Activated CD4-positive, alpha-beta T cell treated with anti-CD3 and anti-CD28 coated beads for 36 hours (primary cell): ENCODE data around the gene SON. TPM values are rescaled to one million over a fixed set of nuclear protein-coding genes. Genes with fewer than 3 reads are reported as not detected.
A peak's percentile ranks its signal among the peaks of the same experiment; 100 is the strongest.
"Not testable (repeated sequence)": the region's sequence is repeated elsewhere in the genome, so short reads cannot be mapped to it uniquely, and the experiment has no call there.

Experiments used
- ATAC-seq: fragments of 200-7000 bp; cut with Tn5 transposase; one replicate; pipeline ENCODE4 v1.10.0; 2021; ENCODE audit warnings: mild to moderate bottlenecking, moderate library complexity
- CTCF ChIA-PET: fragments of 350-600 bp; sonication (Branson Sonifier 250); formaldehyde crosslinking; loops from one replicate; lab custom pipeline; 2021; ENCODE audit warnings: antibody characterized with exemption; lab: Charles Lee
- POLR2A ChIA-PET: fragments of 350-600 bp; sonication (Branson Sonifier 250); formaldehyde crosslinking; loops from one replicate; lab custom pipeline; 2021; ENCODE audit warnings: antibody characterized with exemption, inconsistent platforms; lab: Charles Lee
- DNase-seq: peaks from one replicate; pipeline ENCODE4 v3.0.0-alpha.2; 2020
- H3K27ac Mint-ChIP-seq: one replicate; pipeline ENCODE4 v1.8.0; 2021; ENCODE audit warnings: mixed read lengths
- H3K27me3 Mint-ChIP-seq: one replicate; pipeline ENCODE4 v1.8.0; 2021; ENCODE audit warnings: mixed read lengths
- H3K36me3 Mint-ChIP-seq: one replicate; pipeline ENCODE4 v1.8.0; 2021; ENCODE audit warnings: low read depth, mixed read lengths
- H3K4me1 Mint-ChIP-seq: one replicate; pipeline ENCODE4 v1.8.0; 2021; ENCODE audit warnings: mixed read lengths
- H3K4me3 Mint-ChIP-seq: one replicate; pipeline ENCODE4 v1.8.0; 2021; ENCODE audit warnings: mild to moderate bottlenecking, moderate library complexity, mixed read lengths
- H3K9me3 Mint-ChIP-seq: one replicate; pipeline ENCODE4 v1.8.0; 2021; ENCODE audit warnings: low read depth, mixed read lengths
- intact Hi-C, 2 experiments: fragments of 100-400 bp; cut with DNase I in 1 of 2; cut with micrococcal nuclease in 1 of 2; formaldehyde crosslinking; loops; one replicate each; pipeline versions ENCODE4 v1.14.2 to v1.15.1; 2022 to 2024; cut with DNase I, micrococcal nuclease
- total RNA-seq, 2 experiments: library from RNA; stranded (reverse); gene quantifications; one replicate each; pipeline ENCODE4 v1.2.3, GENCODE V29; 2021

The SON gene
- total RNA-seq, 2 experiments from 2014 or later: 299 to 380 TPM

- Mint-ChIP-seq H3K36me3 (peaks cover 42% of the 10 kb centered on the region), H3K27ac (peak overlapping the region; percentile 52), H3K9me3 (no peaks in the 10 kb centered on the region), H3K27me3 (no peaks in the 10 kb centered on the region), H3K4me1 (peaks cover 27% of the 10 kb centered on the region), H3K4me3 (no peak overlapping the region)
- POLR2A ChIA-PET: no interaction called here
- DNase-seq (no peak), ATAC-seq (no peak)
- intact Hi-C loops: loop anchor here in 1 of 2 experiments (5.0 kb wide), 1 partner anchor 38 kb away; no protein-coding TSS in a partner anchor
- CTCF ChIA-PET: interaction anchor here (0.8 to 4.6 kb wide), 3 partner anchors 9 to 59 kb away, joined by 3 to 20 read pairs (median 3); no protein-coding TSS in a partner anchor
Measured at GRCh38 chr21:33569991-33570390, 27.2 kb downstream of the SON start.

DNA sequence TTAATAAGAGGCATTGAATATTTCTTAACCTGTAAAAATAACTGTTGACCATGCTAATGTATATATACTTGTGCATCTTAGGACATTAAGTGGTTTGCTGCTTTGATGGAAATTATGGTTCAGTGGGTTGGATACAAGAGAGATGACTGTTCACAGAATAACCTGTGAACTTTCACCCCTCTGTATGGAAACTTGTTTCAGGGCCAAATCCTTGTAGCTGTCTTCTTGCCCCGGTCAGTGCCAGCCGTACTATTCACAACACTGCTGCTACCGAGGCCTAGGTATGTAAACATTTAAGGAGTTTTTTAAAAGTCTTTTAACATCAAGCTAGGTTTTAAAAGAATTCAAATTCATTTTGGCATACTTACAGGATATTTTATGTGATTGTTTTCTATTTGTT, 29.5 kb downstream of the SON start:
- H3K9me3 Mint-ChIP-seq: no peaks in the 10 kb centered on the region
- H3K4me1 Mint-ChIP-seq: peaks cover 14% of the 10 kb centered on the region
- no peak overlapping the region for H3K27ac Mint-ChIP-seq
- no peaks in the 10 kb centered on the region for H3K27me3 Mint-ChIP-seq
- intact Hi-C loops: no loop called here
- H3K36me3 Mint-ChIP-seq: peaks cover 48% of the 10 kb centered on the region
- CTCF ChIA-PET: interaction anchor here (0.6 to 4.6 kb wide), 8 partner anchors 11 to 790 kb away, joined by 3 to 20 read pairs (median 4); no protein-coding TSS in a partner anchor
- H3K4me3 Mint-ChIP-seq: no peak overlapping the region
- POLR2A ChIA-PET: interaction anchor here (1.5 kb wide), 1 partner anchor 16 kb away, joined by 3 read pairs; the partner anchor contains the start of gene DONSON
- DNase-seq: no peak
- ATAC-seq: no peak

DNA sequence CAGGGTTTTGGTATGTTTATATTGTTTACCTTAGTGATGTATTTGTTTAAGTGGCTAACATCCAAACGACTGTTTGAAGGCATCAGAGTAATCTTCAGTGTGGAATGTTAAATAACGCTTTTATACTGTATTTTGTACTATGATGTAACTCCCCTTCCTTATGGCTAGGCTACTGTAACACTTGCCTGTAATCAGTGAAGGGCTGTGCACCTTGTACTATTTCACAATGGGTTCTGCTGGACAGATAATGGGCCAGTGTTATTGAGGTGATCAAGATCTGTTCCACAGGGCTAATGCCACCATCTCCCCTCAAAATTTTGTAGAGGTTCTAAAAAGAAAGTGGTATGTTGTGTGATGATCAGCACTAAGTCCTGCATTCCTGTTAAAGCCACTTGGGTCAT, 33.9 kb downstream of the SON start:
- H3K4me3 Mint-ChIP-seq, intact Hi-C loops, H3K9me3 Mint-ChIP-seq, H3K27me3 Mint-ChIP-seq, H3K27ac Mint-ChIP-seq, DNase-seq, POLR2A ChIA-PET, ATAC-seq: not testable (repeated sequence)
- CTCF ChIA-PET: interaction anchor here (0.8 kb wide), 1 partner anchor 29 kb away, joined by 3 read pairs; no protein-coding TSS in a partner anchor
- peaks cover 45% of the 10 kb centered on the region for H3K36me3 Mint-ChIP-seq
- peaks cover 14% of the 10 kb centered on the region for H3K4me1 Mint-ChIP-seq

- H3K27me3 Mint-ChIP-seq: no peaks in the 10 kb centered on the region
- peaks cover 13% of the 10 kb centered on the region for H3K4me1 Mint-ChIP-seq
- peak overlapping the region; percentile 77 for H3K27ac Mint-ChIP-seq
- no peaks in the 10 kb centered on the region for H3K9me3 Mint-ChIP-seq
- POLR2A ChIA-PET: interaction anchor here (0.6 to 1.0 kb wide), 2 partner anchors 8 to 98 kb away, joined by 3 read pairs; no protein-coding TSS in a partner anchor
- H3K36me3 Mint-ChIP-seq: peaks cover 47% of the 10 kb centered on the region
- CTCF ChIA-PET: interaction anchor here (0.9 kb wide), 1 partner anchor 8 kb away, joined by 3 read pairs; no protein-coding TSS in a partner anchor
- H3K4me3 Mint-ChIP-seq: no peak overlapping the region
- no peak for DNase-seq
- no peak for ATAC-seq
- intact Hi-C loops: no loop called here
Measured at GRCh38 chr21:33578214-33578613, 35.4 kb downstream of the SON start.

DNA sequence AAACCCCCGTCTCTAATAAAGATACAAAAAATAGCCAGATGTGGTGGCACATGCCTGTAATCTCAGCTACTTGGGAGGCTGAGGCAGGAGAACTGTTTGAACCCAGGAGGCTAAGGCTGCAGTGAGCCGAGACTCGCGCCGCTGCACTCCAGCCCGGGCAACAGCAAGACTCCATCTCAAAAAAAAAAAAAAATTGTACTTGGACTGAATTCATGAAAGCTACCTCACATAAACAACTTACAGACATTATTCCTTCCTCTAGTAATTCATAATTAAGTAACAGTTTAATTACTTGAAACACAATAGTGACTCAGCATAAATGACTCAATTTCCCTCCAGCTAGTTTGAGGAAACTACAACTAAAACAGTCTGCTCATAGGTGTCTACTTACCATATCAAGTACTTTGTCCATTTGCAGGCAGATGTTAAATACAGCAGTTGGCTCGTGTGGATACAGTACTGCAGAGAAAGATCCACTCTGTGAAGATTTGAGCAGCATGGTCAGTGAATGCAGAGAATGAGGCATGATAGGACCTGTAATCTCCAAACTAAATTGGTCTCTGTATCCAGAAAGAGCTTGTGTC, 36.2 kb downstream of the SON start:
- Mint-ChIP-seq H3K4me1 (peaks cover 13% of the 10 kb centered on the region), H3K27me3 (no peaks in the 10 kb centered on the region), H3K36me3 (peaks cover 43% of the 10 kb centered on the region), H3K4me3 (no peak overlapping the region), H3K9me3 (no peaks in the 10 kb centered on the region), H3K27ac (peak overlapping the region; percentile 77)
- intact Hi-C loops: no loop called here
- ATAC-seq: peak; percentile 55
- ChIA-PET POLR2A (interaction anchor here (0.6 kb wide), 1 partner anchor 28 kb away, joined by 3 read pairs; no protein-coding TSS in a partner anchor), CTCF (interaction anchor here (0.9 kb wide), 1 partner anchor 9 kb away, joined by 3 read pairs; no protein-coding TSS in a partner anchor)
- no peak for DNase-seq

- no peaks in the 10 kb centered on the region for H3K27me3 Mint-ChIP-seq
- intact Hi-C loops: loop anchor here in 1 of 2 experiments (10.0 kb wide), 1 partner anchor 200 kb away; no protein-coding TSS in a partner anchor
- H3K27ac Mint-ChIP-seq: no peak overlapping the region
- ChIA-PET CTCF (no interaction called here), POLR2A (no interaction called here)
- peaks cover 20% of the 10 kb centered on the region for H3K4me1 Mint-ChIP-seq
- H3K9me3 Mint-ChIP-seq: no peaks in the 10 kb centered on the region
- H3K4me3 Mint-ChIP-seq: no peak overlapping the region
- no peak for ATAC-seq
- H3K36me3 Mint-ChIP-seq: peaks cover 33% of the 10 kb centered on the region
- DNase-seq: no peak
Measured at GRCh38 chr21:33584455-33584854, 41.6 kb downstream of the SON start.

GRCh38 chr21:33586927-33587326, 44.1 kb downstream of the SON start:
- Mint-ChIP-seq H3K36me3 (peaks cover 27% of the 10 kb centered on the region), H3K9me3 (no peaks in the 10 kb centered on the region), H3K4me3 (peak overlapping the region; percentile 45), H3K4me1 (peaks cover 19% of the 10 kb centered on the region), H3K27me3 (no peaks in the 10 kb centered on the region), H3K27ac (peak overlapping the region; percentile 0)
- ATAC-seq: no peak
- ChIA-PET POLR2A (no interaction called here), CTCF (interaction anchor here (1.0 kb wide), 1 partner anchor 32 kb away, joined by 3 read pairs; no protein-coding TSS in a partner anchor)
- intact Hi-C loops: loop anchor here in 1 of 2 experiments (5.0 to 10.0 kb wide), 2 partner anchors 202 to 355 kb away; no protein-coding TSS in a partner anchor
- no peak for DNase-seq

DNA sequence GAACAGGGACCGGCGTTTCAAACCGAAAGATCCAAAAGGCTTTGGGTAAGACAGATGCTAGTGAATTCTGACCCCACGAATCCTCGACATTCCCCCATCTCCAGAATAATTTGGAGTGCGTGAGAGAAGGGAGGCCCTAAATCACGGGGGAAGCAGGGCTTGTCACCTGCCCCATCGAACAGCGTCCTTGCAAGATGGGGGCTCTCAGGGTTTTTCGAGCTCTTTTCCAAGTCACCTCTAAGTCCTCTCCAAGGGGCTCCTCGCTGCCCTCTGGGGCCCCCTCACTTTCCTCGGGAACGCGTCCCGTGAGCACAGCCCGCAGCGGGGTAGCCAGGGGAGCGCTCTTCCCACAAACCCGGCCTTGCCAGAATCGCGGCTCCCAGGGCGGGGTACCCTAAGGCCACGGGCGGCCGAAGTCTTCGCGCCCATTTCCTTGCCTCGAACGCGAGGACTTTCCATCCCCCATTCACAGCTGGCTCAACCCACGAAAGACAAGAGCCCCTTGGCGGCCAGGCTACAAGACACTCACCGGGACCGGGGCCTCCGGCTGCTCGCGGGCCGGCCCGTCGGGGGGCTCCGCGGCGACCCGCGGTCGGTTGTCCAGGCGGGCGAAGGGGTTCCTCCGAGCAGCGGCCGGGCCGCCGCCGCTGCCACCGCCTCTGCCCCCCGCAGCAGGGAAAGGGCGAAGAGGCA, 45.1 kb downstream of the SON start:
- H3K27me3 Mint-ChIP-seq: no peaks in the 10 kb centered on the region
- DNase-seq (peak; percentile 46), ATAC-seq (peak; percentile 30)
- peak overlapping the region; percentile 91 for H3K4me3 Mint-ChIP-seq
- H3K27ac Mint-ChIP-seq: peak overlapping the region; percentile 75
- CTCF ChIA-PET: interaction anchor here (0.7 to 2.2 kb wide), 9 partner anchors 14 to 96 kb away, joined by 3 to 18 read pairs (median 4); partner anchors contain the start of genes DNAJC28 and SON
- no peaks in the 10 kb centered on the region for H3K9me3 Mint-ChIP-seq
- POLR2A ChIA-PET: interaction anchor here (1.0 to 1.3 kb wide), 5 partner anchors 14 to 226 kb away, joined by 3 to 5 read pairs (median 4); partner anchors contain the start of gene TMEM50B
- H3K36me3 Mint-ChIP-seq: peaks cover 18% of the 10 kb centered on the region
- intact Hi-C loops: loop anchor here (1.0 to 10.0 kb wide), 10 partner anchors 17 to 356 kb away; partner anchors contain the start of genes CRYZL1 (in 2 of the 2), DNAJC28 (in 1 of the 2), GART (in 1 of the 2) and SON (in 1 of the 2)
- H3K4me1 Mint-ChIP-seq: peaks cover 19% of the 10 kb centered on the region

DNA sequence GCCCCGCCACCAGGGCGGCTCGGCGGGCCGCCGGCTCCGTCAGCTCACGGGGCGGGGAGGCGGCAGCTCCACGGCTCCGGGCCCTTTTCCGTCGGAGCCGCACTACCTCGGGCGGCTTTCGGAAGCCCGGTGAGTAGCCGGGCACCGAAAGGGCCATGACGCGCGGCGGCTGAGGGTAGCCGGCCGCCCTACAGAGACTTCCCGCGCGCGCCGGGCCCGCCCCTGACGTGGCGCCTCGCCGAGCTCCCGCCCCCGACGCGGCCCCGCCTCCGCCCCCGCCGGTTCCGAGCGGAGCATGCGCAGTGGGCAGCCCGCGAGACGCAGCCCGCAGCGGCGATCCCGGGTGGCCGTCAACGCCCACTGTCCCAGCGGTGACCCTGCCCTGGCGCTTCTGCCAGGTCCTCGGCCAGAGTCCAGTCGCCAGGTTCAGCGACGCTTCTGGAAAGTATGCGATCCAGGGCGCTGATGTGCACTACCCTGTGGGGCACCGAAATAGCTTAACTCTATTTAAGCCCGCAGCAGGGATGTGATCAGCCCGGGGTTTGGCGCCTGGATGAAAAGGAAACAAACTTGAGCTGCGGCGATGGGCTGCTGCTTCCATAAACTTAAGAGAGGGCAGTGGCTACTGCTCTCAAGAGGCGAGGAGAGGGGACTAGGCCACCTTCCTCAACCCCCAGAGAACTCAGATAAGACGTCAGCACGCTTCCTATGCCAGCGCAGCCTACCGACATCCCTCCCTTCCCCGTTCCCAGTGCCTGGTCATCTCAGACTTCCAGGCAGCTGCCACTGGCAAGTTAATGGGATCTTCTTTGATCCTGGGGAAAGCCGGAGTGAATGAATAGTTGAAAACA, 45.9 kb downstream of the SON start, which contains the start of gene DONSON:
Gene DONSON, minus strand, starts transcription at position 200 of the 851 bp plus-strand sequence. Its CDS starts 43 bp downstream, at position 157.
- Mint-ChIP-seq H3K36me3 (peaks cover 19% of the 10 kb centered on the region), H3K4me3 (peak within 1 kb of the TSS; percentile 91), H3K4me1 (peaks cover 19% of the 10 kb centered on the region), H3K9me3 (no peaks in the 10 kb centered on the region), H3K27me3 (no peaks in the 10 kb centered on the region), H3K27ac (peak within 1 kb of the TSS; percentile 87)
- CTCF ChIA-PET: interaction anchor here (0.5 to 2.2 kb wide), 14 partner anchors 14 to 893 kb away, joined by 3 to 18 read pairs (median 4); partner anchors contain the start of genes DNAJC28, SON and TMEM50B
- ATAC-seq: peak; percentile 92
- intact Hi-C loops: loop anchor here (1.0 to 10.0 kb wide), 10 partner anchors 16 to 356 kb away; partner anchors contain the start of genes CRYZL1 (in 2 of the 2), DNAJC28 (in 1 of the 2), GART (in 1 of the 2) and SON (in 1 of the 2)
- POLR2A ChIA-PET: interaction anchor here (1.0 to 1.3 kb wide), 5 partner anchors 15 to 226 kb away, joined by 3 to 5 read pairs (median 4); partner anchors contain the start of gene TMEM50B
- DNase-seq: peak; percentile 93

DNA sequence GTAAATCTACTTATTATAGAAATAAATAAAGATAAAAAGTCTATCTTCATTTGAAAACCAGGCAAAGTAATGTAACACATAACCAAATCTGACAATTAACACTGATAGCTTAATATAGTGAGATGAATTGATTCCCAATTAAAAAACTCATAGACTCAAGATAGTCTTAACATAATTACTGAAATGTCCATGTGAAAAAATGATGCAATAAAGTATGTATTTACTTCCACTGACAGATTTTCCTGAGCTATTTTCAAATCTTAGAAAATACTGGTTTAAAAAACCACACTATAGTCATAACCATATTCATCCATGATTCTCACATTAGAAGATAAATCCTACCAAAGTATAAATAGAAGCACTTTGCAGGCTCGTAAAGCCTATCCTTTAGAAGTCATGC, 55.2 kb downstream of the SON start:
- intact Hi-C loops: no loop called here
- Mint-ChIP-seq H3K27ac (no peak overlapping the region), H3K4me1 (no peaks in the 10 kb centered on the region), H3K36me3 (peaks cover 27% of the 10 kb centered on the region), H3K27me3 (no peaks in the 10 kb centered on the region), H3K4me3 (no peak overlapping the region), H3K9me3 (no peaks in the 10 kb centered on the region)
- DNase-seq: no peak
- CTCF ChIA-PET: interaction anchor here (2.6 kb wide), 1 partner anchor 8 kb away, joined by 11 read pairs; no protein-coding TSS in a partner anchor
- POLR2A ChIA-PET: no interaction called here
- ATAC-seq: no peak
